Gastrocnemius medialis (tissue), 4 donors: ENCODE measurements around the gene AP1G2. TPM values are rescaled to one million over a fixed set of nuclear protein-coding genes. Genes with fewer than 3 reads are reported as not detected.

Source experiments
- ATAC-seq, 2 donors: fragments of 150-250 bp; one replicate each; pipeline ENCODE4 v1.9.1; 2016
- DNase-seq, 2 donors: peaks; one replicate each; pipeline ENCODE4 v3.0.0-alpha.2; 2019
- H3K27ac ChIP-seq, 4 donors: fragments of 200-600 bp; sonication (generic); 1 replicate in 1 of 4; 2 replicates in 3 of 4; pipeline ENCODE4 v1.5.1; 2016 to 2018; ENCODE audit warnings: mild to moderate bottlenecking in 2 of 4, moderate library complexity in 1 of 4
- H3K27me3 ChIP-seq, 3 donors: fragments of 200-600 bp; sonication (generic) in 2 of 3; 1 replicate in 1 of 3; 2 replicates in 2 of 3; pipeline versions ENCODE4 v1.5.1 to v1.6.0; 2016 to 2019; ENCODE audit warnings: mild to moderate bottlenecking in 1 of 3, moderate library complexity in 1 of 3
- H3K36me3 ChIP-seq, 2 donors: fragments of 200-600 bp; sonication (generic) in 1 of 2; one replicate each; pipeline ENCODE4 v1.5.1; 2017 to 2018
- H3K4me1 ChIP-seq, 2 donors: fragments of 200-600 bp; sonication (generic) in 1 of 2; one replicate each; pipeline ENCODE4 v1.5.1; 2016 to 2017; ENCODE audit warnings: mild to moderate bottlenecking in 2 of 2
- H3K4me3 ChIP-seq, 4 donors: fragments of 200-600 bp; sonication (generic) in 3 of 4; 1 replicate in 1 of 4; 2 replicates in 3 of 4; pipeline ENCODE4 v1.5.1; 2016 to 2019; ENCODE audit warnings: mild to moderate bottlenecking in 2 of 4
- H3K9me3 ChIP-seq, 3 donors: fragments of 200-600 bp; sonication (generic) in 2 of 3; 1 replicate in 1 of 3; 2 replicates in 2 of 3; pipeline ENCODE4 v1.5.1; 2016 to 2019
- POLR2A ChIP-seq, 2 donors: fragments of 450-650 bp; IDR thresholded peaks; one replicate each; pipeline ENCODE4 v1.6.1; 2017; ENCODE audit warnings: antibody characterized with exemption in 2 of 2, mild to moderate bottlenecking in 2 of 2, moderate library complexity in 2 of 2
- in situ Hi-C, 4 donors: fragments of 200-750 bp; cut with MboI; loops; one replicate each; pipeline versions ENCODE4 v1.15.0 to v1.8.0; 2017; ENCODE audit warnings: low sequenced_read_pairs in 4 of 4
- intact Hi-C: fragments of 100-400 bp; cut with DNase I; formaldehyde crosslinking; loops from one replicate; pipeline ENCODE4 v1.15.1; 2023; ENCODE audit warnings: low total_unique reads
- total RNA-seq, 4 donors: library from RNA; depleted of rRNA; stranded (reverse); fragments of >200 nt; gene quantifications; one replicate each; pipeline versions ENCODE4 v1.1.0 to v1.2.3, GENCODE V29; 2016
- TF ChIP-seq, protein P1 (sequence below), 5 experiments: fragments of 450-650 bp in 3 of 5; fragments of 200-600 bp in 2 of 5; sonication (generic) in 2 of 5; IDR thresholded peaks in 4 of 5; conservative IDR thresholded peaks in 1 of 5; 1 replicate in 4 of 5; 2 replicates in 1 of 5; pipeline ENCODE4 v1.5.1; 2016 to 2019; ENCODE audit warnings: antibody characterized with exemption in 5 of 5, mild to moderate bottlenecking in 3 of 5, moderate library complexity in 3 of 5

AP1G2 gene
- total RNA-seq, 4 donors from 2014 or later = 1.5 to 31.5 (median 7.8) TPM

GRCh38 chr14:23603103-23603502, 35.5 kb upstream of the AP1G2 start:
- Histone ChIP-seq H3K36me3 (no peaks in the 10 kb centered on the region), H3K4me3 (no peak overlapping the region), H3K27ac (no peak overlapping the region), H3K9me3 (no peaks in the 10 kb centered on the region), H3K27me3 (no peaks in the 10 kb centered on the region), H3K4me1 (no peaks in the 10 kb centered on the region)
- DNase-seq (no peak), ATAC-seq (no peak)
- no peak for TF ChIP-seq POLR2A (IDR thresholded peaks at IDR 0.05)
- TF ChIP-seq, protein P1, sequence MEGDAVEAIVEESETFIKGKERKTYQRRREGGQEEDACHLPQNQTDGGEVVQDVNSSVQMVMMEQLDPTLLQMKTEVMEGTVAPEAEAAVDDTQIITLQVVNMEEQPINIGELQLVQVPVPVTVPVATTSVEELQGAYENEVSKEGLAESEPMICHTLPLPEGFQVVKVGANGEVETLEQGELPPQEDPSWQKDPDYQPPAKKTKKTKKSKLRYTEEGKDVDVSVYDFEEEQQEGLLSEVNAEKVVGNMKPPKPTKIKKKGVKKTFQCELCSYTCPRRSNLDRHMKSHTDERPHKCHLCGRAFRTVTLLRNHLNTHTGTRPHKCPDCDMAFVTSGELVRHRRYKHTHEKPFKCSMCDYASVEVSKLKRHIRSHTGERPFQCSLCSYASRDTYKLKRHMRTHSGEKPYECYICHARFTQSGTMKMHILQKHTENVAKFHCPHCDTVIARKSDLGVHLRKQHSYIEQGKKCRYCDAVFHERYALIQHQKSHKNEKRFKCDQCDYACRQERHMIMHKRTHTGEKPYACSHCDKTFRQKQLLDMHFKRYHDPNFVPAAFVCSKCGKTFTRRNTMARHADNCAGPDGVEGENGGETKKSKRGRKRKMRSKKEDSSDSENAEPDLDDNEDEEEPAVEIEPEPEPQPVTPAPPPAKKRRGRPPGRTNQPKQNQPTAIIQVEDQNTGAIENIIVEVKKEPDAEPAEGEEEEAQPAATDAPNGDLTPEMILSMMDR (IDR thresholded peaks at IDR 0.05 in 4 of 5, conservative IDR thresholded peaks at IDR 0.05 in 1 of 5) = no peak
- intact Hi-C loops = no loop called here
- in situ Hi-C loops = no loop called here

- no peaks in the 10 kb centered on the region for H3K36me3 ChIP-seq
- no peaks in the 10 kb centered on the region for H3K4me1 ChIP-seq
- H3K9me3 ChIP-seq = no peaks in the 10 kb centered on the region
- H3K4me3 ChIP-seq = no peak overlapping the region
- in situ Hi-C loops = no loop called here
- TF ChIP-seq, protein P1 (IDR thresholded peaks at IDR 0.05 in 4 of 5, conservative IDR thresholded peaks at IDR 0.05 in 1 of 5) = no peak
- no peak for TF ChIP-seq POLR2A (IDR thresholded peaks at IDR 0.05)
- no peaks in the 10 kb centered on the region for H3K27me3 ChIP-seq
- H3K27ac ChIP-seq = no peak overlapping the region
- DNase-seq (no peak), ATAC-seq (peak in 1 of 2 donors; percentile 56)
- intact Hi-C loops = no loop called here
Observed at GRCh38 chr14:23602181-23603095, 34.8 kb upstream of the AP1G2 start.

DNA sequence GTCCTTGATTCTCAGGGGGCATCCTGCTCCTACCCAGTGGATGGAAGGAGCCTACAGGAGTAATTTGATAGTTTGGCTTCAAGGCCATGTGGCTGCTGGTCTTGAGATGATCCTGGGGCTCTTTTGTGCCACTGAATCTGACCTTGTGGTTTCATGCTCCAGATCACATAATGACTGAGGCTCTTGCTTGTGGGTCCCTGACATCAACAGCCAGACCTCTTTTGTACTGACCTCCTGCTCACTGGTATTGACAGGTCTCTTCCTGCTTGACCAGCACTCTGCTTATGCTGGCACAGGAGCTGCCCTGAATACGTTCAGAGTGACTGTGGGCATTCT, 34.2 kb upstream of the AP1G2 start:
- TF ChIP-seq, protein P1 (IDR thresholded peaks at IDR 0.05 in 4 of 5, conservative IDR thresholded peaks at IDR 0.05 in 1 of 5) = no peak
- no peak for TF ChIP-seq POLR2A (IDR thresholded peaks at IDR 0.05)
- Histone ChIP-seq H3K27ac (no peak overlapping the region), H3K9me3 (no peaks in the 10 kb centered on the region), H3K4me3 (no peak overlapping the region), H3K4me1 (no peaks in the 10 kb centered on the region), H3K36me3 (no peaks in the 10 kb centered on the region), H3K27me3 (no peaks in the 10 kb centered on the region)
- no peak for DNase-seq
- intact Hi-C loops (no loop called here), in situ Hi-C loops (no loop called here)
- no peak for ATAC-seq

- no peaks in the 10 kb centered on the region for H3K9me3 ChIP-seq
- ATAC-seq (no peak), DNase-seq (no peak)
- no peaks in the 10 kb centered on the region for H3K4me1 ChIP-seq
- in situ Hi-C loops = no loop called here
- H3K4me3 ChIP-seq = no peak overlapping the region
- H3K27me3 ChIP-seq = no peaks in the 10 kb centered on the region
- H3K36me3 ChIP-seq = no peaks in the 10 kb centered on the region
- intact Hi-C loops = no loop called here
- TF ChIP-seq, protein P1 (IDR thresholded peaks at IDR 0.05 in 4 of 5, conservative IDR thresholded peaks at IDR 0.05 in 1 of 5) = no peak
- TF ChIP-seq POLR2A (IDR thresholded peaks at IDR 0.05) = no peak
- no peak overlapping the region for H3K27ac ChIP-seq
Observed at GRCh38 chr14:23601424-23601823, 33.8 kb upstream of the AP1G2 start.
